HUDEP-2 (cell line): ENCODE results near the gene CBX2.

Experiments used
- DNase-seq, 76 experiments: peaks; one replicate each; lab custom pipeline; 2025; ENCODE audit not compliant: unreplicated experiment in 76 of 76; lab: John Stamatoyannopoulos, UW

CBX2 gene

GRCh38 chr17:79777894-79778503, at the start of gene CBX2:
Gene CBX2 (plus strand): TSS chr17:79778148. CDS start chr17:79778236, 88 bp downstream.
- peak in 67 of 76 experiments; percentile 19 to 88 (median 70) for DNase-seq

- DNase-seq = peak in 72 of 76 experiments; percentile 13 to 84 (median 60)
These were observed 49.6 kb upstream of the CBX2 start for GRCh38 chr17:79728169-79728907.

- DNase-seq = no peak
These were observed 49.0 kb upstream of the CBX2 start for GRCh38 chr17:79728908-79729471.

GRCh38 chr17:79729761-79730160, 48.2 kb upstream of the CBX2 start:
- no peak for DNase-seq

GRCh38 chr17:79730437-79730768, 47.5 kb upstream of the CBX2 start:
- DNase-seq = no peak

GRCh38 chr17:79730769-79731483, 47.0 kb upstream of the CBX2 start, which contains the start of gene ENPP7:
Gene ENPP7 (plus strand): TSS chr17:79730943. CDS start chr17:79731140, 197 bp downstream.
- DNase-seq = peak in 11 of 76 experiments; percentile 2 to 28 (median 7)

- no peak for DNase-seq
These were observed 45.7 kb upstream of the CBX2 start for GRCh38 chr17:79732254-79732653.

- DNase-seq = no peak
These were observed 44.9 kb upstream of the CBX2 start for GRCh38 chr17:79732804-79733691.

GRCh38 chr17:79733692-79734070, 44.3 kb upstream of the CBX2 start:
- no peak for DNase-seq

GRCh38 chr17:79735096-79735495, 42.9 kb upstream of the CBX2 start:
- DNase-seq = no peak

GRCh38 chr17:79737046-79737921, 40.7 kb upstream of the CBX2 start:
- DNase-seq = no peak

- no peak for DNase-seq
These were observed 39.9 kb upstream of the CBX2 start for GRCh38 chr17:79737922-79738578.

- DNase-seq = no peak
These were observed 39.3 kb upstream of the CBX2 start for GRCh38 chr17:79738643-79739042.

GRCh38 chr17:79739148-79740062, 38.5 kb upstream of the CBX2 start:
- DNase-seq = no peak

GRCh38 chr17:79740413-79740812, 37.5 kb upstream of the CBX2 start:
- DNase-seq = no peak

GRCh38 chr17:79741401-79741750, 36.6 kb upstream of the CBX2 start:
- DNase-seq = no peak

GRCh38 chr17:79741751-79742588, 36.0 kb upstream of the CBX2 start:
- DNase-seq = peak in 54 of 76 experiments; percentile 4 to 67 (median 32)
